Measurements from ENCODE around the gene LRFN4. TPM values are rescaled to one million over a fixed set of nuclear protein-coding genes. Genes with fewer than 3 reads are reported as not detected.

LRFN4 gene
- total RNA-seq, 4 donors from 2014 or later: 1.5 to 17.0 (median 5.4) TPM

- intact Hi-C loops (cut with DNase I; ENCODE audit: low total_unique reads): no loop called here
- H3K9me3 ChIP-seq: no peaks in the 10 kb centered on the region
- no peak overlapping the region for H3K4me3 ChIP-seq
- no peaks in the 10 kb centered on the region for H3K4me1 ChIP-seq
- no peak overlapping the region for H3K27ac ChIP-seq
- H3K36me3 ChIP-seq: no peaks in the 10 kb centered on the region
- no peak for DNase-seq
- H3K27me3 ChIP-seq: no peaks in the 10 kb centered on the region
- TF ChIP-seq CTCF (IDR thresholded peaks at IDR 0.05): no peak
- TF ChIP-seq POLR2A (IDR thresholded peaks at IDR 0.05): no peak
Measured at GRCh38 chr11:66904561-66904960, 47.7 kb downstream of the LRFN4 start.

- no peak for TF ChIP-seq CTCF (IDR thresholded peaks at IDR 0.05)
- TF ChIP-seq POLR2A (IDR thresholded peaks at IDR 0.05): no peak
- Histone ChIP-seq H3K9me3 (no peaks in the 10 kb centered on the region), H3K27me3 (no peaks in the 10 kb centered on the region), H3K4me1 (no peaks in the 10 kb centered on the region), H3K4me3 (no peak overlapping the region), H3K27ac (no peak overlapping the region), H3K36me3 (no peaks in the 10 kb centered on the region)
- DNase-seq: no peak
- intact Hi-C loops (cut with DNase I; ENCODE audit: low total_unique reads): no loop called here
Measured at GRCh38 chr11:66904981-66905521, 48.2 kb downstream of the LRFN4 start.

DNA sequence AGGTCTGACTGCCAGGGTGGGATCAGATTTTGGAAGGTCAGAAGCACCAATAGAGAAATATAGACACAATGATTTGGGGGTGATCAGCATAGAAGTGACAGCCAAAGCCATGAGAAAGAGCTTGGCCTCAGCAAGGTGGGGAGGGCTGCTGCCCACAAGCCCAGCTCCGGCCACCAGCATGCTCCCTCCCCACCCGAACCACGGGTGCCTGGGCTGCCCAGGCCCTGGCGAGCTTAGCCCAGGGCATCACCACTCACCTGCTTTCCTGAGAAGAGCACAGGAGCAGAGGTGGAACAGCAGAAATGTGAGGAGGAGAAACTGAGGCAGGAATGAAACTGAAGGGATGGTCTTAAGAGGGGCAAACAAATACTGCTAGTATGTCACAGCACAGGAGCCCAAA lies 48.8 kb downstream of the LRFN4 start:
- no peak for TF ChIP-seq CTCF (IDR thresholded peaks at IDR 0.05)
- TF ChIP-seq POLR2A (IDR thresholded peaks at IDR 0.05): no peak
- no peak for DNase-seq
- Histone ChIP-seq H3K4me3 (no peak overlapping the region), H3K4me1 (no peaks in the 10 kb centered on the region), H3K9me3 (no peaks in the 10 kb centered on the region), H3K27ac (no peak overlapping the region), H3K27me3 (no peaks in the 10 kb centered on the region), H3K36me3 (no peaks in the 10 kb centered on the region)
- intact Hi-C loops (cut with DNase I; ENCODE audit: low total_unique reads): no loop called here

DNA sequence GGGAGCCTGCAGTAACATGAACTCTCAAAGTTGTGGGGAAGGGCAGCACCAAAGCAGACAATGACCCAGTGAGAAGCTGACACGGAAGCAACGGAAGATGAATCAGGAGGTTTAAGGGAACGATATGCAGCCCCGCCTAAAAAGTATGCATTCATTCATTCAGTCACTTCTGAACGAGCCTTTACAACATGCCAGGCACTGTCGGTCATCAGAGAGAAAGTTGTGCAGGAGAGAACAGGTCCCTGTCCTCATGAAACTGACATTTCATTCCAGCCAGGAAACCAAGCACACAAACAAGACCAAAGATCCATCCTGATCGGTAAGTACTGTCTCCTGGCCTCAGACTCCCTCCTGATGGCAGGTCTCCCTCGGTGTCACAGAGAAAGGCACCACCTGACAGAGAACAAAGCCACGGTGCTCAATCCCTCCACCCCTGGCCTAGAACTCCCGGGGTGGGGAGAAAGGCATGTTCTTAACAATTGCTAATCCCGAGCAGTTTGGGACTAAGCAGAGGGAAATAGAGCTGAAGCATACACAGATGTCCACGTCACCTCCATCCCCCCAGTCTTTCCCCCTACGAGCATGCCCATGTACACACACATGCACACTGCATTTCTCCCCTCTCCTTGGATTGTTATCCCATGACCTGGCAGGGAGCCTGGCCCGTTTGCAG lies 49.3 kb downstream of the LRFN4 start:
- H3K36me3 ChIP-seq: no peaks in the 10 kb centered on the region
- DNase-seq: peak in 1 of 2 donors; percentile 39
- no peaks in the 10 kb centered on the region for H3K4me1 ChIP-seq
- intact Hi-C loops (cut with DNase I; ENCODE audit: low total_unique reads): no loop called here
- H3K9me3 ChIP-seq: no peaks in the 10 kb centered on the region
- no peaks in the 10 kb centered on the region for H3K27me3 ChIP-seq
- H3K4me3 ChIP-seq: no peak overlapping the region
- TF ChIP-seq POLR2A (IDR thresholded peaks at IDR 0.05) (no peak), CTCF (IDR thresholded peaks at IDR 0.05) (no peak)
- H3K27ac ChIP-seq: peak overlapping the region in 1 of 2 donors; percentile 17

DNA sequence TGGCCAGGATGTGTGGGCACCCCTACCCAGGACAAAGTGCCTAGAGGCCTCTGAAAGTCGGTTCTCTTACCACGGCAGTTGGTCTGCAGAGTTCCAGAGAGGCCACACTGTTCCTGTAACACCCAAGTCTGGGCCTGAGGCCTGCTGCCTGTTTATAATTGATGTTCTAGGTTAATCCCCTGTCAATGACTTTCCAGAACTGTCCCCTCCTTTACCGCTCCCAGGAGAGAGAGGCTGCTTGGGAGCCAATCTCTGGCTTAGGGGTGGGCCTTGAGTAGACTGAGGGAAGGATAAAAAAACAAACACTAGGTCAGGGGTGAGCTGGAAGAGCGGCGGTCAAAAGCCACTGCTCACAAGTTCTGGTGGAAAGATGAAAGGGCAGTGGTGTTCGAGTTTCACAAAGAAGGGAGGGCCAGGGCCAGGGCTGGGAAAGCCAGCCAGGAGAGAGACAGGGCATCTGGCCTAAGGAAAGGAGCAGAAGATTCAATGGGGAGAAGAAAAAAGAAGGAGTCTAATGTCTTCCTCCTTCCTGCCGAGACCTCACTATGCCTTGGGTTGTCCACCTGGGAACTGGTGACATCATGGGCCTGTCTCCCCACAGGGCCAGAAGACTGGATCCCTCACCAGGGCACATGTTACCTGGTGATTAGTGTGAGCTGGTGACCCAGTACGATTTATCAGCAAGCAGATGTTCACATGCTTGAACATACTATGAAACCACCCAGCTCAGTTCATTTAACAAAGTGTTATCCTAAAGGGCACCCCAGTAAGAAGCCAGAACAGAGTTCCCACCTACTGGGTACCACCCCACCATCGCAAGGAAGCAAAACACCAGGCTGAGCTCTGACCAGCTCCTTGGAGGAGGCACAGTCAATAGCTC lies 51.1 kb downstream of the LRFN4 start:
- Histone ChIP-seq H3K4me3 (no peak overlapping the region), H3K9me3 (no peaks in the 10 kb centered on the region), H3K27me3 (no peaks in the 10 kb centered on the region), H3K27ac (no peak overlapping the region), H3K36me3 (no peaks in the 10 kb centered on the region), H3K4me1 (no peaks in the 10 kb centered on the region)
- intact Hi-C loops (cut with DNase I; ENCODE audit: low total_unique reads): no loop called here
- TF ChIP-seq POLR2A (IDR thresholded peaks at IDR 0.05): no peak
- TF ChIP-seq CTCF (IDR thresholded peaks at IDR 0.05): no peak
- DNase-seq: no peak

Measured in uterus (tissue), 4 donors.